Keratinocyte (primary cell): ENCODE measurements around the gene CLCN1. TPM values are rescaled to one million over a fixed set of nuclear protein-coding genes. Genes with fewer than 3 reads are reported as not detected.

Experiments
- DNase-seq: peaks from one replicate; pipeline ENCODE4 v3.0.0-alpha.2; 2011; ENCODE audit warnings: low read depth, missing footprints, low spot score
- FAIRE-seq: peaks from 2 replicates; lab custom pipeline; 2011; peaks lifted over from hg19 to GRCh38; lab: Jason Lieb, UNC
- H2AFZ ChIP-seq: 2 replicates; pipeline ENCODE4 v1.6.0; 2012; ENCODE audit warnings: low read length, control low read depth, inconsistent platforms; ENCODE audit not compliant: control insufficient read depth
- H3K27ac ChIP-seq: 2 replicates; pipeline ENCODE4 v1.5.1; 2011; ENCODE audit warnings: low read length; ENCODE audit not compliant: control insufficient read depth, insufficient read depth
- H3K27me3 ChIP-seq: 3 replicates; pipeline ENCODE4 v1.6.0; 2011; ENCODE audit warnings: low read length; ENCODE audit not compliant: control insufficient read depth, insufficient read depth; ENCODE audit errors: extremely low read depth
- H3K36me3 ChIP-seq, 2 experiments: 2 replicates in 1 of 2; 3 replicates in 1 of 2; pipeline ENCODE4 v1.5.1; 2011; ENCODE audit warnings: low read length in 2 of 2, mild to moderate bottlenecking in 1 of 2; ENCODE audit not compliant: control insufficient read depth in 2 of 2, insufficient read depth in 2 of 2; ENCODE audit errors: extremely low read depth in 1 of 2
- H3K4me1 ChIP-seq: 3 replicates; pipeline ENCODE4 v1.5.1; 2011; ENCODE audit warnings: low read length; ENCODE audit not compliant: control insufficient read depth, insufficient read depth; ENCODE audit errors: extremely low read depth
- H3K4me2 ChIP-seq: 3 replicates; pipeline ENCODE4 v1.6.0; 2011; ENCODE audit warnings: low read depth, low read length; ENCODE audit not compliant: control insufficient read depth, insufficient read depth; ENCODE audit errors: extremely low read depth
- H3K4me3 ChIP-seq, 3 experiments: fragments of 200-600 bp in 1 of 3; sonication (generic) in 1 of 3; 2 replicates in 2 of 3; 3 replicates in 1 of 3; pipeline ENCODE4 v1.5.1; 2011 to 2016; ENCODE audit warnings: low read length in 3 of 3, mild to moderate bottlenecking in 3 of 3, control low read depth in 2 of 3, inconsistent platforms in 1 of 3, low read depth in 1 of 3, mixed read lengths in 1 of 3, mixed run types in 1 of 3, moderate library complexity in 1 of 3; ENCODE audit not compliant: control insufficient read depth in 2 of 3, insufficient read depth in 2 of 3; ENCODE audit errors: extremely low read depth in 1 of 3
- H3K79me2 ChIP-seq: 2 replicates; pipeline ENCODE4 v1.6.0; 2012; ENCODE audit warnings: low read length; ENCODE audit not compliant: control insufficient read depth, insufficient read depth
- H3K9ac ChIP-seq: 3 replicates; pipeline ENCODE4 v1.6.0; 2011; ENCODE audit warnings: low read length; ENCODE audit not compliant: control insufficient read depth, insufficient read depth; ENCODE audit errors: extremely low read depth
- H3K9me1 ChIP-seq: 3 replicates; pipeline ENCODE4 v1.6.0; 2011; ENCODE audit warnings: low read length; ENCODE audit not compliant: control insufficient read depth, insufficient read depth; ENCODE audit errors: extremely low read depth
- H3K9me3 ChIP-seq: 2 replicates; pipeline ENCODE4 v1.5.1; 2012; ENCODE audit warnings: low read depth, low read length; ENCODE audit not compliant: control insufficient read depth
- H4K20me1 ChIP-seq: 3 replicates; pipeline ENCODE4 v1.6.0; 2011; ENCODE audit warnings: low read length; ENCODE audit not compliant: control insufficient read depth, insufficient read depth; ENCODE audit errors: extremely low read depth
- EZH2 ChIP-seq: IDR thresholded peaks from one replicate; pipeline ENCODE4 v1.6.1; 2012; ENCODE audit warnings: inconsistent platforms, mild to moderate bottlenecking, low read length, moderate library complexity
- dilution Hi-C: fragments of 300-500 bp; cut with MboI; formaldehyde crosslinking; loops from one replicate; pipeline ENCODE4 v1.7.0; 2020; ENCODE audit warnings: low sequenced_read_pairs; ENCODE audit not compliant: extremely low pct_ligation_motif_present
- polyA plus RNA-seq, 5 experiments: library from polyadenylated mRNA; depleted of rRNA in 3 of 5; stranded (reverse) in 3 of 5; stranded (forward) in 1 of 5; unstranded in 1 of 5; fragments of >200 nt; gene quantifications; 1 replicate in 1 of 5; 2 replicates in 3 of 5; 3 replicates in 1 of 5; pipeline versions ENCODE4 v1.2.1 to v1.2.3, GENCODE V29; 2011 to 2012; ENCODE audit warnings: missing spikeins in 2 of 5, low read depth in 1 of 5, low replicate concordance in 1 of 5
- TF ChIP-seq, protein P1 (sequence below), 3 experiments: IDR thresholded peaks in 1 of 3; conservative IDR thresholded peaks in 1 of 3; optimal IDR thresholded peaks in 1 of 3; 2 replicates in 2 of 3; 3 replicates in 1 of 3; pipeline versions ENCODE3 to v1.5.1; 2011; ENCODE audit warnings: low read length in 3 of 3, mild to moderate bottlenecking in 3 of 3, moderate library complexity in 2 of 3, control low read depth in 1 of 3, inconsistent platforms in 1 of 3; ENCODE audit not compliant: insufficient read depth in 2 of 3; ENCODE audit errors: extremely low read depth in 1 of 3

Gene CLCN1
- polyA plus RNA-seq, 1 donor (not counting 4 experiments of a cell fraction or from before 2014, with no cell fraction given): not detected

DNA sequence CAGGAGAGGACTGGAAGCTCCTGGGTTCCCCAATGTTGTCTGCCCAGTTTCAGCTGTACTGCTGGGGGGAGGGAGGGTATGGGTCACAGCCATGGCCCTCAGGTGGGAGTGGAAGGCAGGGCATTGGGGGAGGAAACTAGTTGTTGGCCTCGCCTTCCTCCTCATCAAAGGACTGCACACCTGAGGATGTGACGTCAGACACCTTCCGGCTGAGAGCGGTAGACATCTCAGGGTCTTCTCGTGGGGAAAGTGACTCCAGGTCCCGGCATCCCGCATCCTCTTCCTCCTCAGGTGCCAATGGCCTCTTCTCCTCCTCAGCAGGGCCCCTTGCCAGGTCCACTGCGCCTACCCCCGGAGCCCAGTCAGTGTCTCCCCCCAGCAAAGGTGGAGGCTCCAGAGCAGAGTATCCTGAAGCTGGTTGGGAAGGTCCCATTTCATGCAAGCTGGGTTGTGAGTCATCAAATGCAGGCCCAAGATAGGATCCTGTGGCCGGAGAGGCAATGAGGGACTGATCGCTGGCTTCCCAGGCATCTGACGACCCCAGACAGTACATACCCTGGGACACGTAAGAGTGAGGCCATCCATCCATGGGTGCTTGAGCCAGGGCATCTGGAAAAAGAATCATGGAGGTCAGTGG, 40.6 kb downstream of the CLCN1 start:
- no peak overlapping the region for H2AFZ ChIP-seq
- no peaks in the 10 kb centered on the region for H3K9me3 ChIP-seq
- no peaks in the 10 kb centered on the region for H3K79me2 ChIP-seq
- no peaks in the 10 kb centered on the region for H3K36me3 ChIP-seq
- H3K4me2 ChIP-seq: no peak overlapping the region
- DNase-seq (no peak), FAIRE-seq (no peak)
- no peak overlapping the region for H3K27ac ChIP-seq
- peaks cover 38% of the 10 kb centered on the region for H3K27me3 ChIP-seq
- no peak overlapping the region for H3K4me3 ChIP-seq
- no peak overlapping the region for H3K9ac ChIP-seq
- no peaks in the 10 kb centered on the region for H4K20me1 ChIP-seq
- H3K4me1 ChIP-seq: no peaks in the 10 kb centered on the region
- dilution Hi-C loops: no loop called here
- no peaks in the 10 kb centered on the region for H3K9me1 ChIP-seq
- TF ChIP-seq EZH2: no peak
- TF ChIP-seq, protein P1, sequence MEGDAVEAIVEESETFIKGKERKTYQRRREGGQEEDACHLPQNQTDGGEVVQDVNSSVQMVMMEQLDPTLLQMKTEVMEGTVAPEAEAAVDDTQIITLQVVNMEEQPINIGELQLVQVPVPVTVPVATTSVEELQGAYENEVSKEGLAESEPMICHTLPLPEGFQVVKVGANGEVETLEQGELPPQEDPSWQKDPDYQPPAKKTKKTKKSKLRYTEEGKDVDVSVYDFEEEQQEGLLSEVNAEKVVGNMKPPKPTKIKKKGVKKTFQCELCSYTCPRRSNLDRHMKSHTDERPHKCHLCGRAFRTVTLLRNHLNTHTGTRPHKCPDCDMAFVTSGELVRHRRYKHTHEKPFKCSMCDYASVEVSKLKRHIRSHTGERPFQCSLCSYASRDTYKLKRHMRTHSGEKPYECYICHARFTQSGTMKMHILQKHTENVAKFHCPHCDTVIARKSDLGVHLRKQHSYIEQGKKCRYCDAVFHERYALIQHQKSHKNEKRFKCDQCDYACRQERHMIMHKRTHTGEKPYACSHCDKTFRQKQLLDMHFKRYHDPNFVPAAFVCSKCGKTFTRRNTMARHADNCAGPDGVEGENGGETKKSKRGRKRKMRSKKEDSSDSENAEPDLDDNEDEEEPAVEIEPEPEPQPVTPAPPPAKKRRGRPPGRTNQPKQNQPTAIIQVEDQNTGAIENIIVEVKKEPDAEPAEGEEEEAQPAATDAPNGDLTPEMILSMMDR (optimal IDR thresholded peaks at IDR 0.05 in 1 of 3, IDR thresholded peaks at IDR 0.05 in 1 of 3, conservative IDR thresholded peaks at IDR 0.05 in 1 of 3; ENCODE audit: extremely low read depth in 1 of 3, insufficient read depth in 2 of 3, low read length in 3 of 3): no peak

- no peak overlapping the region for H3K4me3 ChIP-seq
- dilution Hi-C loops: no loop called here
- no peaks in the 10 kb centered on the region for H4K20me1 ChIP-seq
- TF ChIP-seq, protein P1 (optimal IDR thresholded peaks at IDR 0.05 in 1 of 3, IDR thresholded peaks at IDR 0.05 in 1 of 3, conservative IDR thresholded peaks at IDR 0.05 in 1 of 3; ENCODE audit: extremely low read depth in 1 of 3, insufficient read depth in 2 of 3, low read length in 3 of 3): no peak
- TF ChIP-seq EZH2: no peak
- peaks cover 57% of the 10 kb centered on the region for H3K27me3 ChIP-seq
- no peak overlapping the region for H3K4me2 ChIP-seq
- no peak overlapping the region for H2AFZ ChIP-seq
- no peaks in the 10 kb centered on the region for H3K4me1 ChIP-seq
- no peak overlapping the region for H3K27ac ChIP-seq
- no peak for FAIRE-seq
- H3K9ac ChIP-seq: no peak overlapping the region
- no peaks in the 10 kb centered on the region for H3K36me3 ChIP-seq
- DNase-seq: no peak
- no peaks in the 10 kb centered on the region for H3K9me1 ChIP-seq
- H3K9me3 ChIP-seq: no peaks in the 10 kb centered on the region
- no peaks in the 10 kb centered on the region for H3K79me2 ChIP-seq
These were observed 42.7 kb downstream of the CLCN1 start for GRCh38 chr7:143358626-143359025.
